Iris pigment epithelial cell (primary cell): ENCODE data around the gene CPVL.
"Not testable (repeated sequence)": the region's sequence is repeated elsewhere in the genome, so short reads cannot be mapped to it uniquely, and the experiment has no call there.

Experiments
- DNase-seq: peaks from one replicate; pipeline ENCODE4 v3.0.0-alpha.2; 2011; ENCODE audit warnings: low read depth

The CPVL gene

DNA sequence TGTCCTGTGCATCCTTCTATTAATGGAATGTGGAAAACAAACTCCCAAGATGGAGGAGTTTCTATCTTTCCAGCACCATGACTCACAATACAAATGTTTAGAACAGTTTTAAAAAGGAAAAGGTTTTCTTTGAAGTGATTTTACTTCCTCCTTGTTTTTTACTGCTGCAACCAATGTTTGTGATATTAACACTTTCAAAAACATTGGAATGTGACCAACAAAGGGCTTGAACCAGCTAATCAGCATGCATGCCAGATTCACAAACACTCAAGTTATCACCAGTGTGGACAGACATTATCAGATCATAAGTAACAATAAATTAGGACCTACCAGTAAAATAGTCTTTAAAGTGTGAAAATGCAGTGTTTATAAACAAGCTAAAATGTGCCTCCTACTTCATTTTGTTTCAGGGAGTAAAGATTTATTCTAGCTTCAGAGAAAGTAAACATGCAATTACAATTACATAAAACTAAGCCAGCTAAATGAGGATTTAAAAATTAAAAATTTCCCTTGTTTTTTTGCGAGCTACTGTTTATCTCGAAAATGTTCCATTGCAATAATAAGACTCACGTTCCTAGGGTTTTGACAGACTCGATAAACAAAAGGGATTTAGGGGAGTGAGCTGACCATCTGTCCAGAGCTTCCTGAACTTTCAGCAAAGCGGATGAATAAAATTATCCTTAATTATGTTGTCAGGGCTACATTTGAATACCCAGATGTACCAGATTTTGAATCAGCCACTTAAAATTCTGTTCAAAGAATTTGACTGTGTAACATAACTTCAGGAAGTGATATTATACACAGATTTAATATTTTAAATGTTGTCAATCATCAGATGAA, 29.8 kb downstream of the CPVL start:
- DNase-seq, result no peak

DNA sequence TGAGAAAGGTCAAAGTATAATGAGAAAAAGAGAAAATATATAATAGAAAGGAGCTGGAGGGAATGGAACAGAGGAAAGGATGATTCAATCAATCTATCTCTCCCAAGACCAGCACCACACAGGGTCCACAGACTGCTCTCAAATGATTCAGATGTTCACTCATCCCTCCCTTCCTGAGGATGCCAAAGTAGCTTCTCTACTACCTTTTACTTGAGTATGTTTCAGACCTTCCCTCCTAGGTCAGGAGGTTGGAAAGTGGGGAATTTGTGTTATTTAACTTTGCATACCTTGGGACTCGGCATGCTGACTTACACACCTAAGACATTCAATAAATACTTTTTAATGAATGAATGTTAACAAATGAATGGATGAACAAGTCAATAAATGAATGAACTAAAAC, 30.6 kb downstream of the CPVL start:
- no peak for DNase-seq

DNA sequence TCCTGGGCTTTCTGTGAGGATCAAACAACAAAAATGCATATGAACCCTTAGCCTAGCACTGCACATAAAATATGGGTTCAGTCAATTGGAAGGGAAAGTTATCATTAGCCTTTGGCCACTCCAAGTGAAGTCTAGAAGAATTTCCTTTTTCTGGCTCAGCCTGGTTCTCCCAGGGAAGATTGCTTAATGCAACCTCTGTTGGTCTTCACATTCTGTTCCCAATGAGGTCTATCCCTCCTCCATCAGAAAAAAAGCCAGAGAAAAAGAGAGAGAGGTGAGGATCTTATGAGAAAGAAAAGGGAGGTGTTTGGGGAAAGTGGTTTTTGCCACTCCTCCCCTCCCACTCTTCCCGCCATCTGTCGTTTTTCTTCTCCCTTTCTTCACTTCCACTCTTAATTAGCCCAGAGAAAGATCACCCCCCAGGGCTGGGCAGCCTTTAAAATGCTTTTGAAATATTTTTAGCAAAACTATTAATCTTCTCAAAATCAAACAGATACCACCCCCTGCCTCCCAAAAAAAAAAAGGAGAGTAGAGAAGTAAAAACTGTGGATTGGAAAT, 31.1 kb downstream of the CPVL start:
- no peak for DNase-seq

- not testable (repeated sequence) for DNase-seq
Measured at GRCh38 chr7:29114266-29114665, 32.1 kb downstream of the CPVL start.

- DNase-seq, result peak; percentile 25
Measured at GRCh38 chr7:29113384-29114102, 32.8 kb downstream of the CPVL start.

- DNase-seq, result no peak
Measured at GRCh38 chr7:29112721-29113120, 33.6 kb downstream of the CPVL start.

GRCh38 chr7:29109899-29110298, 36.4 kb downstream of the CPVL start:
- DNase-seq, result no peak

- no peak for DNase-seq
Measured at GRCh38 chr7:29109358-29109757, 37.0 kb downstream of the CPVL start.

DNA sequence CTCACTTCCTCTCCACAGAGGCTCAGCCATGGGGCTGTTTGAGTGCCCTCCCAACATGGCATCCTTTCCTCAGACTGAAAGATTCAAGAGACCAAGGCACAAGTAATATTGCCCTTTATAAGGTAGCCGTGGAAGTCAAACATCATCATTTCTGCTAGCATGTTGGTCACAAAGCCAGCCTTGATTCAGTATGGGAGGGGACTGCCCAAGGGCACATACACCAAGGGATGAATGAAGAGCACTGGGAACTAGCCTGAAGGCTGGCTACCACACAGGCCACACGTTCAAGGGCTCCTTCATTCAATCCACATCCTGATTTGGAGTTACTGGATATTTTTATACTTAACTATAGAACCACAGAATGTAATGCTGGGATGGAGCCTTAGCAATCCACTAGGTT, 39.3 kb downstream of the CPVL start:
- DNase-seq, result no peak

- DNase-seq, result no peak
Measured at GRCh38 chr7:29106669-29106988, 39.7 kb downstream of the CPVL start.

DNA sequence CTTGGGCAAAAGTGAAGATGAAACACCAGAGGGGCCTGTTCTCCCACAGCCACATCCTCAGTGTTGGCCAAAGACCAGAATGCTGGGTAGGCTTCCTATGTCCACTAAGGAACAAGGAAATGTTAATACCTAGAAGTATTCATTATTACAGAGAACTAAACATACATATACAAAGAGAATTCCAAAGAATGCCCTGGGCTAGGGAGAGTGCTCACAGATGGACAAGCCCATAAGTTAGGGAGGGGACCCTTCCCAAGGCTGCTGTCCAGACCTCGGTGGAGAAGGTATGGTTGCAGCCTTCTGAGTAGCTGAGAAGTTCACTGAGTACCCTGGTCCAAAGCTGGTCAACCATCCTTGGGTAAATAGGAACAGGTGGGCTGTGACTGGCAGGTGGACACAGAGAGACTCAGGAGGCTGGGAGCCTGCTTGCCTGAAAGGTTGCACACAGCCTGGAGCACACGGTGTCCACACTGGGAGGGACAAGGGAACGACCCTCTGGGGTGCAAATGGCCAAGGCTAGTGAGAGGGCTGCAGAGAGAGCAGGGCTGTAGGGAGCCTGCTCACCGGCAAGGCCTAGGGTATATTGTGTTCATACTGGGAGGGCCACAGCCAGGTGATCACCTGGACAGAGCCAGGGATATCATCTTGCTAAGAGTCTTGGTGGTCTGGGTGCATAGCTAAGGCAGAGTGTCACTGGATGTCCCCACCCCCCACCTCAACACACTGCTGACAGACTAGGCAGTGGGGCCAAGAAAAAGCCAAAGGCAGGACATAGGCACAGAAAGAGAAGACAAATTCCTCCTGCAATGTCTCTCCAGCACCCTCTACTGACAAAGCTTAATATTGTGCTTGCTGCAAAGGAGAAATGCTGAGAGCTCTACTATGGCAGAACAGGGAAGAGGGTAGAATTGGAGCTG, 40.3 kb downstream of the CPVL start:
- peak; percentile 67 for DNase-seq

- no peak for DNase-seq
Measured at GRCh38 chr7:29105191-29105590, 41.1 kb downstream of the CPVL start.

- peak; percentile 60 for DNase-seq
Measured at GRCh38 chr7:29102558-29103151, 43.7 kb downstream of the CPVL start.

- DNase-seq, result no peak
Measured at GRCh38 chr7:29100924-29101323, 45.4 kb downstream of the CPVL start.

- no peak for DNase-seq
Measured at GRCh38 chr7:29099896-29100847, 46.2 kb downstream of the CPVL start.

GRCh38 chr7:29096446-29096730, 49.9 kb downstream of the CPVL start:
- no peak for DNase-seq

DNA sequence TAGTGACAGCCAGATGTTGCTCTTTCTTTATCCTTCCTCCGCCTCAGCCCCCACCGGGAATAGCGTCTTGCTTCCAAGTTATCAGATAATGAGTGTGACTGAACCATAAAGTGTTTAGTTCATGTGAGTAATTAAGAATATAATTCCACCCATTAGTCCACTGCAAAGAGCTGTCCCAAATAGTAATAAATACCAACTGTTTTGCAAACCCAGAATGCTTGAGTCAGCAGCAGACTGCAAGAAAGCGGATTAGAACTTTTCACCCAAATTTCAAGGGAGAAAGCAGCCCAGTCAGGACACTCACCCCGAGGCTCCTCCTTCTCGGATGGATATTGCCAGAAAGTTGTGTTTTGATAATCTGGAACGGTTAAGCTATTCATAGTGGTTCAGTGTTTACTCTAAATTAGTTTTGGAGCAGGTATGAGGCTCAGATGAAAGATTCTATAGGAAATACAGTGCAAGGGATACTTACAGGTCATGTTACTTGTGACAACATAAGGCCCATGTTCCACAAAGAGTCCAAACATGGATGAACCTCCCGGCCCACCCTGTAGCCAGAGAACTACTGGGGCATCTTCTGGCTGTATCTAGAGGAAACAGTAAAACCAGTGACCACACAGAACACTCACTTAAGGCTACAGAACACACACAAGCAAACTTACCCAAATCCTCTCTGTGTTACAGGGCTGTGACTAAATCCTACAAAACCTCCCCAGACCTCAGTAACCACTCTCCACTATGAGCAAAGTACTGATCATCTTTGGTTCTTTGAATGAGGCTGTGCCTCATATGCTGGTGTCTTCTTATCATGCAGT, 50.5 kb downstream of the CPVL start:
- DNase-seq, result no peak

DNA sequence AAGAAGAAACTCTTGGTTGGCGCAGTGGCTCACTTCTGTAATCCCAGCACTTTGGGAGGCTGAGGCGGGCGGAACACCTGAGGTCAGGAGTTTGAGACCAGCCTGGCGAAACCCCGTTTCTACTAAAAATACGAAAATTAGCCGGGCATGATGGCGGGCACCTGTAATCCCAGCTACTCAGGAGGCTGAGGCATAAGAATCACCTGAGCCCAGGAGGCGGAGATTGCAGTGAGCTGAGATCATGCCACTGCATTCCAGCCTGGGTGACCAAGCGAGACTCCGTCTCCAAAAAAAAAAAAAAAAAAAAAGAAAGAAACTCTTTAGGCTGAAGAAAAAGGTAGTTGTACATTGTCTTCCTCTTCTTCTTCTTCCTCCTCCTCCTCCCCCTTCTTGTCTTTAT, 53.2 kb downstream of the CPVL start:
- not testable (repeated sequence) for DNase-seq

DNA sequence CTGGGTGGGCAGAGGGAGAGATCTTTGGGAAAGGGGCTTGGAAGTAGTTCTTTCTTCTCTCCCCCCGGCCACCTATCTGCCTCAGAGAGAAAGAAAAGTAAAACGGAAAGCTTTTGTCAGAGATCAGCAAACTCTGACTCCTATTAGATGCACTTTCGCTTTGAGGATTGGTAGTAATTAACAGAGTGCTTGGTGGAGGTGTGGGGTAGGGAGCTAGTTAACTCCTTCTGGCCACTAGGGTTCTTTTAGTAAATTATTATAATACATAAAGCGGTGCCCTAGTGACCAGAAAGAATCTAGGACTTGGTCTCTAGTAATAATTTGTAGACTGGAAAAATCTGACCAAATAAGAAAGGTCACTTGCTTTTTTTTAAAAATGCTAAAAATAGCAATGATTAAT, 54.6 kb downstream of the CPVL start:
- DNase-seq, result no peak
